Gastrocnemius medialis (tissue), 4 donors: Measurements from ENCODE around the gene COLGALT1.

Source experiments
- POLR2A ChIP-seq, 2 donors: fragments of 450-650 bp; IDR thresholded peaks; one replicate each; pipeline ENCODE4 v1.6.1; 2017; ENCODE audit warnings: antibody characterized with exemption in 2 of 2, mild to moderate bottlenecking in 2 of 2, moderate library complexity in 2 of 2
- TF ChIP-seq, protein P1 (sequence below), 5 experiments: fragments of 450-650 bp in 3 of 5; fragments of 200-600 bp in 2 of 5; sonication (generic) in 2 of 5; IDR thresholded peaks in 4 of 5; conservative IDR thresholded peaks in 1 of 5; 1 replicate in 4 of 5; 2 replicates in 1 of 5; pipeline ENCODE4 v1.5.1; 2016 to 2019; ENCODE audit warnings: antibody characterized with exemption in 5 of 5, mild to moderate bottlenecking in 3 of 5, moderate library complexity in 3 of 5

GRCh38 chr19:17627921-17628320 is 72.5 kb downstream of the COLGALT1 start:
- TF ChIP-seq, protein P1, sequence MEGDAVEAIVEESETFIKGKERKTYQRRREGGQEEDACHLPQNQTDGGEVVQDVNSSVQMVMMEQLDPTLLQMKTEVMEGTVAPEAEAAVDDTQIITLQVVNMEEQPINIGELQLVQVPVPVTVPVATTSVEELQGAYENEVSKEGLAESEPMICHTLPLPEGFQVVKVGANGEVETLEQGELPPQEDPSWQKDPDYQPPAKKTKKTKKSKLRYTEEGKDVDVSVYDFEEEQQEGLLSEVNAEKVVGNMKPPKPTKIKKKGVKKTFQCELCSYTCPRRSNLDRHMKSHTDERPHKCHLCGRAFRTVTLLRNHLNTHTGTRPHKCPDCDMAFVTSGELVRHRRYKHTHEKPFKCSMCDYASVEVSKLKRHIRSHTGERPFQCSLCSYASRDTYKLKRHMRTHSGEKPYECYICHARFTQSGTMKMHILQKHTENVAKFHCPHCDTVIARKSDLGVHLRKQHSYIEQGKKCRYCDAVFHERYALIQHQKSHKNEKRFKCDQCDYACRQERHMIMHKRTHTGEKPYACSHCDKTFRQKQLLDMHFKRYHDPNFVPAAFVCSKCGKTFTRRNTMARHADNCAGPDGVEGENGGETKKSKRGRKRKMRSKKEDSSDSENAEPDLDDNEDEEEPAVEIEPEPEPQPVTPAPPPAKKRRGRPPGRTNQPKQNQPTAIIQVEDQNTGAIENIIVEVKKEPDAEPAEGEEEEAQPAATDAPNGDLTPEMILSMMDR (IDR thresholded peaks at IDR 0.05 in 4 of 5, conservative IDR thresholded peaks at IDR 0.05 in 1 of 5), result no peak
- TF ChIP-seq POLR2A (IDR thresholded peaks at IDR 0.05), result no peak
